ENCODE data around the gene HKDC1. TPM values are rescaled to one million over a fixed set of nuclear protein-coding genes. Genes with fewer than 3 reads are reported as not detected.

HKDC1 gene
- total and polyA plus RNA-seq, 10 of the 15 experiments (the other 5 are each of a cell fraction or from before 2014, with no cell fraction given), result 0.04 to 0.34 (median 0.13) TPM; not detected in 5

- TF ChIP-seq E2F8 (IDR thresholded peaks at IDR 0.05; ENCODE audit: low read depth, partially characterized antibody), result no peak
- peak; percentile 98 for TF ChIP-seq BACH1 (IDR thresholded peaks at IDR 0.05; ENCODE audit: borderline replicate concordance)
- TF ChIP-seq ATF3 (IDR thresholded peaks at IDR 0.05; ENCODE audit: borderline replicate concordance, extremely low read depth, low read depth, low read length), result 0 out of 2 replicates have a peak, but pooled peaks have one; percentile 23
- TF ChIP-seq ZNF24 (IDR thresholded peaks at IDR 0.05), result 0 out of 2 replicates have a peak, but pooled peaks have one; percentile 26
- TF ChIP-seq USF1 (IDR thresholded peaks at IDR 0.05; ENCODE audit: borderline replicate concordance, extremely low read length, insufficient read depth, low read depth, low read length), result peak; percentile 89
- no peak for TF ChIP-seq NFXL1 (IDR thresholded peaks at IDR 0.05; ENCODE audit: borderline replicate concordance)
- TF ChIP-seq MEF2B (IDR thresholded peaks at IDR 0.05; ENCODE audit: partially characterized antibody, poor library complexity, severe bottlenecking), result peak; percentile 69
- no peak for TF ChIP-seq RFX5 (IDR thresholded peaks at IDR 0.05; ENCODE audit: low read depth, low read length)
These were observed 2.3 kb downstream of the HKDC1 start (continued) for GRCh38 chr10:69222157-69223027.

Data from GM12878 (cell line).